ENCODE results near the gene ACSS1.

ACSS1 gene

GRCh38 chr20:24960861-24961260, 97.1 kb downstream of the ACSS1 start:
- DNase-seq (ENCODE audit: low read depth) = no peak
- TF ChIP-seq CTCF (IDR thresholded peaks at IDR 0.05; ENCODE audit: insufficient read depth, low read depth, low read length, missing control alignments) = no peak
- H3K4me3 ChIP-seq (ENCODE audit: low read depth, low read length) = no peak overlapping the region

DNA sequence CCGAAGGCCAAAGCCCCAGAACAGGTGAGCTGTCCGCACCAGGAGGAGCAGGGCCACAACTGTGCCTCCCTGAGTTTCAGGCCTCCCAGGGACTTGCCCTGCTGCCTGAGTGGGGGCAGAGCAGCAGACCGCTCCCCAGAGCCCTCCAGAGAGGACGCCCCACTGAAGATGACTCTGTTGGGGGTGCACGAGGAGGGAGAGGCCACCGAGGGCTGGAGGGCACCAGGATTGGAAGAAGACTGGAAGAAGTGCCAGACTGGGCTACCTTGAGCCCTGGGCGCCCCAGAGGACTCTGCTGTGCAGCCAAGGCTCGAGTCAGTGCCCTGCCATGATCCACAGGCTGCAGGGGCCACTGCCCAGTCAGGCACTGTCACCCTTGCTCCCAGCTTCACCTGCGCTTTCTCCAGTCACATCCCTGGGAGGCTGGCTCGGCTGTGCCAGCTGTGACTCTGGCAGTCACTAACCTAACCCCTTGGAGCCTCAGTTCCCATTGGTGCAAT, 97.6 kb downstream of the ACSS1 start:
- H3K4me3 ChIP-seq (ENCODE audit: low read depth, low read length) = no peak overlapping the region
- TF ChIP-seq CTCF (IDR thresholded peaks at IDR 0.05; ENCODE audit: insufficient read depth, low read depth, low read length, missing control alignments) = no peak
- no peak for DNase-seq (ENCODE audit: low read depth)

- H3K4me3 ChIP-seq (ENCODE audit: low read depth, low read length) = no peak overlapping the region
- TF ChIP-seq CTCF (IDR thresholded peaks at IDR 0.05; ENCODE audit: insufficient read depth, low read depth, low read length, missing control alignments) = no peak
- DNase-seq (ENCODE audit: low read depth) = no peak
These were observed 98.2 kb downstream of the ACSS1 start for GRCh38 chr20:24959591-24960301.

GRCh38 chr20:24958506-24959385, 99.2 kb downstream of the ACSS1 start:
- no peak overlapping the region for H3K4me3 ChIP-seq (ENCODE audit: low read depth, low read length)
- TF ChIP-seq CTCF (IDR thresholded peaks at IDR 0.05; ENCODE audit: insufficient read depth, low read depth, low read length, missing control alignments) = no peak
- DNase-seq (ENCODE audit: low read depth) = no peak

DNA sequence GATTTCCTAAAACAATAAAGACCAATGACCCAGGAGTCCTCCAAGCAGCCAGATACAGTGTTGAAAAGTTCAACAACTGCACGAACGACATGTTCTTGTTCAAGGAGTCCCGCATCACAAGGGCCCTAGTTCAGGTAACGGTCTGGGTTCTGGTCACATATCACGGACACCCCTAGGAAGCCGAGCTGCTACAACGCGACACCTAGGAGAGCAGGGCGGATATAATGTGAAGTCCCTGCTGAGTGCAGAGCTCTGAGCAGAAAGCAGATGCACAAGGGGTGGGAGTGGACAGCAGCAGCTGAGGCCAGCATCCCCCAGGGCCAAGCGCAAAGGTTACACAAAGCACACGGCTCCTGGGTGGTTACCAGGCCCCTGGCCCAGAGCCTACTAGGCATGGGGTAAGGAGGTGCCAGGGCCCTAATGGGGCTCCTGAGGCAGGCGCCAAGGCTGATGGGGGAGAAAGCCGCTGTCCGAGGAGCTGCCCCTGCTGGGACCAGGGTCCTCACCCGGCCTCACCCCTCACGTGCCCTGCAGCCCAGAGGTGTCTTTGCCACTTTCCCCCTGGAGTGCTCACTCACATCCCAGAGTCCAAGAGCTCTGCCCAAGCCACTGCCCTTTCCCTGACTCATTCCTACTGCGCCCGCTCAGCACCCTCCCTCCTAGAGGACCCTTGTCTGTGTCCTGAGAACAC, 100.5 kb downstream of the ACSS1 start:
- TF ChIP-seq CTCF (IDR thresholded peaks at IDR 0.05; ENCODE audit: insufficient read depth, low read depth, low read length, missing control alignments) = no peak
- H3K4me3 ChIP-seq (ENCODE audit: low read depth, low read length) = no peak overlapping the region
- DNase-seq (ENCODE audit: low read depth) = no peak

Data from GM12865 (cell line).